MM.1S (cell line): Measurements from ENCODE around the gene SSBP3.

Experiments used
- DNase-seq: peaks from one replicate; pipeline ENCODE4 v3.0.0-alpha.2; 2015
- H2AFZ ChIP-seq: fragments of 300-600 bp; sonication (generic); 2 replicates; pipeline ENCODE4 v1.6.0; 2016; ENCODE audit warnings: antibody characterized with exemption, low read length
- H3F3A ChIP-seq: fragments of 300-600 bp; sonication (generic); 2 replicates; pipeline ENCODE4 v1.6.1; 2016; ENCODE audit warnings: mild to moderate bottlenecking, antibody characterized with exemption, low read length, moderate library complexity, mixed read lengths; ENCODE audit not compliant: insufficient read depth
- H3K27ac ChIP-seq: fragments of 300-600 bp; sonication (generic); 2 replicates; pipeline ENCODE4 v1.5.1; 2016; ENCODE audit warnings: mild to moderate bottlenecking, low read length
- H3K27me3 ChIP-seq: fragments of 300-600 bp; sonication (generic); replicated peaks from 2 replicates; pipeline ENCODE4 v1.6.0; 2016; ENCODE audit warnings: low read length; ENCODE audit not compliant: insufficient read depth
- H3K36me3 ChIP-seq: fragments of 300-600 bp; sonication (generic); replicated peaks from 2 replicates; pipeline ENCODE4 v1.6.1; 2016; ENCODE audit warnings: mild to moderate bottlenecking, low read length, mixed read lengths; ENCODE audit not compliant: insufficient read depth
- H3K4me1 ChIP-seq: fragments of 300-600 bp; sonication (generic); 2 replicates; pipeline ENCODE4 v1.6.1; 2016; ENCODE audit warnings: low read length, mixed read lengths
- H3K4me2 ChIP-seq: fragments of 300-600 bp; sonication (generic); 2 replicates; pipeline ENCODE4 v1.6.0; 2016; ENCODE audit warnings: low read depth, low read length
- H3K4me3 ChIP-seq: fragments of 300-600 bp; sonication (generic); 2 replicates; pipeline ENCODE4 v1.5.1; 2016; ENCODE audit warnings: low read length, mixed read lengths
- H3K79me2 ChIP-seq: fragments of 300-600 bp; sonication (generic); 2 replicates; pipeline ENCODE4 v1.6.1; 2016; ENCODE audit warnings: mixed run types, low read length, mixed read lengths
- H3K9ac ChIP-seq: fragments of 300-600 bp; sonication (generic); 2 replicates; pipeline ENCODE4 v1.6.1; 2016; ENCODE audit warnings: low read length, mixed read lengths
- H3K9me2 ChIP-seq: fragments of 300-600 bp; sonication (generic); replicated peaks from 2 replicates; pipeline ENCODE4 v1.6.1; 2016; ENCODE audit warnings: mild to moderate bottlenecking, low read length, mixed read lengths; ENCODE audit not compliant: insufficient read depth
- H3K9me3 ChIP-seq: fragments of 300-600 bp; sonication (generic); replicated peaks from 2 replicates; pipeline ENCODE4 v1.6.1; 2016; ENCODE audit warnings: mild to moderate bottlenecking, low read length, mixed read lengths; ENCODE audit not compliant: insufficient read depth
- H4K20me1 ChIP-seq: fragments of 300-600 bp; sonication (generic); 2 replicates; pipeline ENCODE4 v1.6.1; 2016; ENCODE audit warnings: mild to moderate bottlenecking, low read length, moderate library complexity, mixed read lengths; ENCODE audit not compliant: insufficient read depth
- EZH2 ChIP-seq: fragments of 300-600 bp; sonication (generic); optimal IDR thresholded peaks from 2 replicates; pipeline ENCODE3; 2017; ENCODE audit warnings: low read depth, mild to moderate bottlenecking, antibody characterized with exemption, low read length, mixed read lengths
- EZH2phosphoT487 ChIP-seq: fragments of 300-600 bp; sonication (generic); IDR thresholded peaks from 2 replicates; pipeline ENCODE4 v1.6.1; 2018; ENCODE audit warnings: antibody characterized with exemption, low read length
- TF ChIP-seq, protein P1 (sequence below): fragments of 300-600 bp; sonication (generic); IDR thresholded peaks from 2 replicates; pipeline ENCODE4 v1.5.1; 2016; ENCODE audit warnings: antibody characterized with exemption, low read length, mixed read lengths

The SSBP3 gene

DNA sequence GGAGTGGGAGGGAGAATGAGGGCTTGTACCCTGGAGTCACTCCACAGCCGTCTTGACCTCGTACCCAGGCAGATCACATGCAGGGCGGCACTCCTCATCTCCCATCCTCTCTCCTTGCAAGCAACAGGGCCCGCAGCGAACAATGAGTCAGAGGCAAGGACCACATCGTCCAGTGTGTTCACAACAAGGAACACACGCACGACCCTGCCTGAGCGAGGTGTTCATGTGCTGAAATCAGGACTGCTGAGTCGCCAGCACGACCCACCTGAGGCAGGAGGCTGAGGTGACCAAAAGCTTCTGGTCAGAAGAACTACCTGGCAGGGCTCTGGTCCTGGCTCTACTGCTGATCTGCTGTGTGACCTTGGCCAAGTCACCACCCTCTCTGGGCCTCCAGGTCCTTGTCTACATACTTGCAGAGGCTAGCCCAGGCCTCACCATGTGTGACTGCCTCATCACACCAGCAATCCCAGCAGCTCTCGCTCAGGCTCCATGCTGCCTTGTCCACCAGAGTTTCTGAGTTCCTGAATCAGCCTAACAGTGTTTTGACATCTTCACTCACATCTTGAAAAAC is 78.0 kb downstream of the SSBP3 start:
- TF ChIP-seq, protein P1, sequence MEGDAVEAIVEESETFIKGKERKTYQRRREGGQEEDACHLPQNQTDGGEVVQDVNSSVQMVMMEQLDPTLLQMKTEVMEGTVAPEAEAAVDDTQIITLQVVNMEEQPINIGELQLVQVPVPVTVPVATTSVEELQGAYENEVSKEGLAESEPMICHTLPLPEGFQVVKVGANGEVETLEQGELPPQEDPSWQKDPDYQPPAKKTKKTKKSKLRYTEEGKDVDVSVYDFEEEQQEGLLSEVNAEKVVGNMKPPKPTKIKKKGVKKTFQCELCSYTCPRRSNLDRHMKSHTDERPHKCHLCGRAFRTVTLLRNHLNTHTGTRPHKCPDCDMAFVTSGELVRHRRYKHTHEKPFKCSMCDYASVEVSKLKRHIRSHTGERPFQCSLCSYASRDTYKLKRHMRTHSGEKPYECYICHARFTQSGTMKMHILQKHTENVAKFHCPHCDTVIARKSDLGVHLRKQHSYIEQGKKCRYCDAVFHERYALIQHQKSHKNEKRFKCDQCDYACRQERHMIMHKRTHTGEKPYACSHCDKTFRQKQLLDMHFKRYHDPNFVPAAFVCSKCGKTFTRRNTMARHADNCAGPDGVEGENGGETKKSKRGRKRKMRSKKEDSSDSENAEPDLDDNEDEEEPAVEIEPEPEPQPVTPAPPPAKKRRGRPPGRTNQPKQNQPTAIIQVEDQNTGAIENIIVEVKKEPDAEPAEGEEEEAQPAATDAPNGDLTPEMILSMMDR: no peak
- TF ChIP-seq EZH2 (no peak), EZH2phosphoT487 (no peak)
- Histone ChIP-seq H3F3A (no peaks in the 10 kb centered on the region), H3K27ac (no peak overlapping the region), H3K4me2 (no peak overlapping the region), H3K9me2 (no peaks in the 10 kb centered on the region), H3K9me3 (no peaks in the 10 kb centered on the region), H3K79me2 (peaks cover 61% of the 10 kb centered on the region), H4K20me1 (no peaks in the 10 kb centered on the region), H3K9ac (no peak overlapping the region), H3K27me3 (no peaks in the 10 kb centered on the region), H2AFZ (no peak overlapping the region), H3K4me3 (no peak overlapping the region), H3K4me1 (no peaks in the 10 kb centered on the region), H3K36me3 (no peaks in the 10 kb centered on the region)
- no peak for DNase-seq

GRCh38 chr1:54327386-54328065 is 78.7 kb downstream of the SSBP3 start:
- Histone ChIP-seq H3K36me3 (no peaks in the 10 kb centered on the region), H3K4me2 (no peak overlapping the region), H3K9me3 (no peaks in the 10 kb centered on the region), H2AFZ (no peak overlapping the region), H3K27me3 (no peaks in the 10 kb centered on the region), H3K27ac (no peak overlapping the region), H3F3A (no peaks in the 10 kb centered on the region), H3K4me3 (no peak overlapping the region), H3K4me1 (no peaks in the 10 kb centered on the region), H3K79me2 (peaks cover 63% of the 10 kb centered on the region), H3K9me2 (no peaks in the 10 kb centered on the region), H3K9ac (no peak overlapping the region), H4K20me1 (no peaks in the 10 kb centered on the region)
- DNase-seq: no peak
- TF ChIP-seq EZH2 (no peak), EZH2phosphoT487 (no peak)
- TF ChIP-seq, protein P1: no peak

- H3K4me2 ChIP-seq: no peak overlapping the region
- H3K27ac ChIP-seq: no peak overlapping the region
- H3K9me3 ChIP-seq: no peaks in the 10 kb centered on the region
- H3K4me1 ChIP-seq: no peaks in the 10 kb centered on the region
- no peak overlapping the region for H3K4me3 ChIP-seq
- no peaks in the 10 kb centered on the region for H3K9me2 ChIP-seq
- H3K27me3 ChIP-seq: no peaks in the 10 kb centered on the region
- H3F3A ChIP-seq: no peaks in the 10 kb centered on the region
- 0 out of 2 replicates have a peak, but pooled peaks cover 3% of the 10 kb centered on the region for H4K20me1 ChIP-seq
- TF ChIP-seq EZH2phosphoT487: no peak
- no peak for TF ChIP-seq EZH2
- TF ChIP-seq, protein P1: no peak
- peaks cover 64% of the 10 kb centered on the region for H3K79me2 ChIP-seq
- no peak for DNase-seq
- no peaks in the 10 kb centered on the region for H3K36me3 ChIP-seq
- no peak overlapping the region for H2AFZ ChIP-seq
- no peak overlapping the region for H3K9ac ChIP-seq
Measured at GRCh38 chr1:54326543-54327385, 79.4 kb downstream of the SSBP3 start.
